ENCODE data around the gene IER3. TPM values are rescaled to one million over a fixed set of nuclear protein-coding genes. Genes with fewer than 3 reads are reported as not detected.

The IER3 gene
- polyA plus RNA-seq, 2 of the 4 experiments (the other 2 are of a cell fraction) = 104 to 202 TPM

- DNase-seq (ENCODE audit: low read depth in 1 of 2, low spot score in 1 of 2) = peak in 1 of 2 experiments; percentile 87
- H3K4me1 ChIP-seq = peaks cover 55% of the 10 kb centered on the region
- TF ChIP-seq NR3C1 (IDR thresholded peaks at IDR 0.05) (no peak), CHD2 (IDR thresholded peaks at IDR 0.05; ENCODE audit: low read length, partially characterized antibody) (no peak), BCL3 (IDR thresholded peaks at IDR 0.05) (no peak), EHMT2 (IDR thresholded peaks at IDR 0.05; ENCODE audit: low read depth) (no peak), EHF (CRISPR knock-in tag; IDR thresholded peaks at IDR 0.05) (peak; percentile 23; the same call in 1 of the 2 replicates), BHLHE40 (IDR thresholded peaks at IDR 0.05; ENCODE audit: low read depth, low read length) (peak; percentile 45), RARB (CRISPR knock-in tag; IDR thresholded peaks at IDR 0.05) (peak; percentile 38; the same call in 1 of the 2 replicates), POLR2AphosphoS2 (conservative IDR thresholded peaks at IDR 0.05; ENCODE audit: low read length) (0 out of 2 replicates have a peak, but pooled peaks have one; percentile 65), TP53 (CRISPR knock-in tag; IDR thresholded peaks at IDR 0.05) (peak; percentile 76; the same call in 1 of the 2 replicates), CHD4 (IDR thresholded peaks at IDR 0.05; ENCODE audit: borderline replicate concordance) (no peak), USF2 (IDR thresholded peaks at IDR 0.05) (peak; percentile 90), CBX2 (IDR thresholded peaks at IDR 0.05; ENCODE audit: borderline replicate concordance, low read depth) (no peak), PHF8 (IDR thresholded peaks at IDR 0.05; ENCODE audit: borderline replicate concordance, low read depth) (no peak), FOSB (CRISPR knock-in tag; IDR thresholded peaks at IDR 0.05) (peak; percentile 33; the same call in 1 of the 2 replicates), HOXA7 (CRISPR knock-in tag; IDR thresholded peaks at IDR 0.05) (peak; percentile 75), HMGXB4 (CRISPR knock-in tag; IDR thresholded peaks at IDR 0.05; ENCODE audit: borderline replicate concordance) (0 out of 2 replicates have a peak, but pooled peaks have one; percentile 25), JUN (IDR thresholded peaks at IDR 0.05) (peak; percentile 57 to 74), ZFP36 (IDR thresholded peaks at IDR 0.05; ENCODE audit: borderline replicate concordance, partially characterized antibody) (no peak), HDAC2 (IDR thresholded peaks at IDR 0.05) (no peak), MAX (IDR thresholded peaks at IDR 0.05) (peak; percentile 69; the same call in 1 of the 2 replicates)
- ATAC-seq = peak in 1 of 2 experiments; percentile 17; a peak in 4 of 6 replicates
- no peaks in the 10 kb centered on the region for H3K9me3 ChIP-seq
- CTCF ChIA-PET = interaction anchor here (0.7 to 18.8 kb wide), 26 partner anchors 10 to 369 kb away, joined by 3 to 539 read pairs (median 6); partner anchors contain the start of genes DHX16, NRM and VARS2
- peak overlapping the region; percentile 96 for H3K4me2 ChIP-seq
- FAIRE-seq = no peak
- peak overlapping the region; percentile 99 to 100 for H3K27ac ChIP-seq
- 1% methylated on average over 23 of the region's 71 CpGs for WGBS (ENCODE audit: missing lambda C conversion rate)
- POLR2A ChIA-PET = interaction anchor here (0.6 to 3.5 kb wide), 11 partner anchors 9 to 107 kb away, joined by 3 to 12 read pairs (median 4); partner anchors contain the start of genes DHX16, IER3 and NRM
- peak overlapping the region; percentile 98 for H3K4me3 ChIP-seq
Observed at GRCh38 chr6:30721198-30722024, 22.9 kb downstream of the IER3 start.

GRCh38 chr6:30720738-30721197, 23.6 kb downstream of the IER3 start:
- peak in 1 of 2 experiments; percentile 15; a peak in 2 of 6 replicates for ATAC-seq
- H3K4me2 ChIP-seq = peak overlapping the region; percentile 52
- POLR2A ChIA-PET = interaction anchor here (0.6 to 3.5 kb wide), 8 partner anchors 30 to 106 kb away, joined by 3 to 12 read pairs (median 4); partner anchors contain the start of genes DHX16 and NRM
- H3K4me3 ChIP-seq = peak overlapping the region; percentile 98
- FAIRE-seq = no peak
- 0% methylated on average over 23 of the region's 29 CpGs for WGBS (ENCODE audit: missing lambda C conversion rate)
- CTCF ChIA-PET = interaction anchor here (0.7 to 18.8 kb wide), 10 partner anchors 10 to 369 kb away, joined by 3 to 539 read pairs (median 13); partner anchors contain the start of genes DHX16 and NRM
- TF ChIP-seq ZFP36 (IDR thresholded peaks at IDR 0.05; ENCODE audit: borderline replicate concordance, partially characterized antibody) (no peak), HES2 (IDR thresholded peaks at IDR 0.05) (no peak), JUN (IDR thresholded peaks at IDR 0.05) (no peak), RNF2 (IDR thresholded peaks at IDR 0.05; ENCODE audit: borderline replicate concordance, low read depth) (no peak), TFCP2L1 (CRISPR knock-in tag; IDR thresholded peaks at IDR 0.05) (peak; percentile 85; the same call in 1 of the 2 replicates), TP53 (CRISPR knock-in tag; IDR thresholded peaks at IDR 0.05) (no peak), CTCF (IDR thresholded peaks at IDR 0.05) (no peak), HOXA7 (CRISPR knock-in tag; IDR thresholded peaks at IDR 0.05) (peak; percentile 85; the same call in 1 of the 2 replicates), MAX (IDR thresholded peaks at IDR 0.05) (peak; percentile 59; the same call in 1 of the 2 replicates), RARB (CRISPR knock-in tag; IDR thresholded peaks at IDR 0.05) (peak; percentile 82), MAFK (IDR thresholded peaks at IDR 0.05; ENCODE audit: partially characterized antibody) (no peak), FOSB (CRISPR knock-in tag; IDR thresholded peaks at IDR 0.05) (peak; percentile 78; the same call in 1 of the 2 replicates)
- H3K9me3 ChIP-seq = no peaks in the 10 kb centered on the region
- peaks cover 53% of the 10 kb centered on the region for H3K4me1 ChIP-seq
- H3K27ac ChIP-seq = peak overlapping the region; percentile 99 to 100
- DNase-seq (ENCODE audit: low read depth in 1 of 2, low spot score in 1 of 2) = peak in 1 of 2 experiments; percentile 72
